Progenitor cell of endocrine pancreas (in vitro differentiated cells): Measurements from ENCODE around the gene ENTR1. TPM values are rescaled to one million over a fixed set of nuclear protein-coding genes. Genes with fewer than 3 reads are reported as not detected.

ENCODE experiments used
- DNase-seq: peaks from one replicate; pipeline ENCODE4 v3.0.0; 2021; ENCODE audit warnings: low spot score; ENCODE audit not compliant: unreplicated experiment
- H3K27ac Mint-ChIP-seq: 2 replicates; pipeline ENCODE4 v1.8.0; 2021; ENCODE audit warnings: mild to moderate bottlenecking, moderate library complexity, mixed read lengths
- H3K27me3 Mint-ChIP-seq: 2 replicates; pipeline ENCODE4 v1.8.0; 2021; ENCODE audit warnings: mixed read lengths
- H3K36me3 Mint-ChIP-seq: 2 replicates; pipeline ENCODE4 v1.8.0; 2022; ENCODE audit warnings: mixed read lengths; ENCODE audit not compliant: insufficient read depth
- H3K4me1 Mint-ChIP-seq: 2 replicates; pipeline ENCODE4 v1.8.0; 2021; ENCODE audit warnings: low read depth, mixed read lengths
- H3K4me3 Mint-ChIP-seq: 2 replicates; pipeline ENCODE4 v1.8.0; 2021; ENCODE audit warnings: low read depth, mild to moderate bottlenecking, moderate library complexity, mixed read lengths
- H3K9me3 Mint-ChIP-seq: 2 replicates; pipeline ENCODE4 v1.8.0; 2021; ENCODE audit warnings: low read depth, mixed read lengths
- CTCF ChIP-seq: fragments of 200-600 bp; sonication (generic); IDR thresholded peaks from one replicate; pipeline ENCODE4 v1.5.0; 2021; ENCODE audit warnings: antibody characterized with exemption, mild to moderate bottlenecking; ENCODE audit not compliant: unreplicated experiment
- total RNA-seq: library from RNA; stranded (reverse); gene quantifications from 2 replicates; pipeline ENCODE4 v1.2.1, GENCODE V29; 2021

The ENTR1 gene
- total RNA-seq, 1 donor from 2014 or later: 70.9 TPM

DNA sequence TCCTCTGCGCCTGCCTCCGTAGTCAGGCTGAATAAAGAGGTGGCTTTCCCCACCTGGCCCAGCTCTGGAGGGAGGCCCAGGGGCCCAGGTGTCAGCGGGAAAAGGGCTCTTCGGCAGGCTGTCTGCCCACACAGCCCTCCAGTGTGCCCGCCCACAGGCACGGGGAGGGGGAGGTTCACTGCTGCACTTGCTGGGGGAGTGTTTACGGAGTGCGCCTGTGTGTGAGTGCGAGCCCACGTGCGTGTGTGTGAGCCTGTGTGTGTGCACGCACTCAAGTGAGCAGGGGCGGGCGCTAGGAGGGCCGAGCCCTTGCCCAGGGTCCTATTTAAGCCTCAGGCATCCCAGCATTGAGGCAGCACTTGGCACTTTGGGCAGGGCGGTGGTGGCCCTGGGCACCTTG is 57.7 kb downstream of the ENTR1 start:
- H3K4me3 Mint-ChIP-seq: no peak overlapping the region
- H3K27ac Mint-ChIP-seq: no peak overlapping the region
- H3K9me3 Mint-ChIP-seq: no peaks in the 10 kb centered on the region
- H3K36me3 Mint-ChIP-seq: no peaks in the 10 kb centered on the region
- no peak for TF ChIP-seq CTCF
- no peaks in the 10 kb centered on the region for H3K4me1 Mint-ChIP-seq
- H3K27me3 Mint-ChIP-seq: no peaks in the 10 kb centered on the region
- no peak for DNase-seq

Other genes starting within 250 kb of the ENTR1 start
- gene LHX3, start 205.5 kb downstream of the ENTR1 start, total RNA-seq: not detected in 2 replicates
- 24.0 and 24.1 TPM in 2 replicates for gene QSOX2, start 164.8 kb downstream of the ENTR1 start, total RNA-seq
- 1.2 and 1.4 TPM in 2 replicates for gene CCDC187, start 106.5 kb downstream of the ENTR1 start, total RNA-seq
- 79.2 and 82.2 TPM in 2 replicates for gene GPSM1, start 83.1 kb downstream of the ENTR1 start, total RNA-seq
- gene DNLZ, start 46.9 kb downstream of the ENTR1 start, total RNA-seq: 16.2 and 18.4 TPM in 2 replicates
- 1.6 and 2.0 TPM in 2 replicates for gene CARD9, start 36.9 kb downstream of the ENTR1 start, total RNA-seq
- 22.3 and 23.7 TPM in 2 replicates for gene SNAPC4, start 10.4 kb downstream of the ENTR1 start, total RNA-seq
- 63.6 and 68.3 TPM in 2 replicates for gene PMPCA, start within 50 bp of the ENTR1 start, total RNA-seq
- gene INPP5E, start 29.2 kb upstream of the ENTR1 start, total RNA-seq: 25.1 and 26.2 TPM in 2 replicates
- gene SEC16A, start 72.4 kb upstream of the ENTR1 start, total RNA-seq: 76.1 and 78.8 TPM in 2 replicates
- gene NOTCH1, start 135.4 kb upstream of the ENTR1 start, total RNA-seq: 109 and 130 TPM in 2 replicates